GM23338 (cell line): ENCODE results near the gene WDR44. TPM values are rescaled to one million over a fixed set of nuclear protein-coding genes. Genes with fewer than 3 reads are reported as not detected.

ENCODE experiments used
- ATAC-seq: fragments of 200-7000 bp; cut with Tn5 transposase; 3 replicates; pipeline ENCODE4 v1.9.1; 2020
- DNase-seq: peaks from one replicate; pipeline ENCODE4 v3.0.0-alpha.2; 2015; ENCODE audit warnings: low spot score
- H2AFZ ChIP-seq: fragments of 200-600 bp; sonication (generic); 2 replicates; pipeline ENCODE4 v1.8.0; 2016; ENCODE audit warnings: antibody characterized with exemption, mild to moderate bottlenecking, moderate library complexity
- H3F3A ChIP-seq: fragments of 200-600 bp; sonication (generic); replicated peaks from 2 replicates; pipeline ENCODE4 v1.8.0; 2017; ENCODE audit warnings: antibody characterized with exemption, mixed run types, low read depth
- H3K27ac ChIP-seq: fragments of 200-600 bp; sonication (generic); 2 replicates; pipeline ENCODE4 v1.6.1; 2016; ENCODE audit warnings: low read depth
- H3K27me3 ChIP-seq: fragments of 200-600 bp; sonication (generic); 2 replicates; pipeline ENCODE4 v1.8.0; 2016; ENCODE audit warnings: mild to moderate bottlenecking, mixed run types, moderate library complexity; ENCODE audit not compliant: insufficient read depth
- H3K36me3 ChIP-seq: fragments of 200-600 bp; sonication (generic); 2 replicates; pipeline ENCODE4 v1.8.0; 2016; ENCODE audit warnings: mild to moderate bottlenecking; ENCODE audit not compliant: insufficient read depth
- H3K4me1 ChIP-seq: fragments of 200-600 bp; sonication (generic); 2 replicates; pipeline ENCODE4 v1.8.0; 2016; ENCODE audit warnings: mild to moderate bottlenecking, moderate library complexity; ENCODE audit not compliant: insufficient read depth
- H3K4me2 ChIP-seq: fragments of 200-600 bp; sonication (generic); 2 replicates; pipeline ENCODE4 v1.7.1; 2017; ENCODE audit warnings: mixed run types
- H3K4me3 ChIP-seq: fragments of 200-600 bp; sonication (generic); 2 replicates; pipeline ENCODE4 v1.6.1; 2016; ENCODE audit warnings: mixed run types
- H3K79me2 ChIP-seq: fragments of 200-600 bp; sonication (generic); replicated peaks from 2 replicates; pipeline ENCODE4 v1.8.0; 2017; ENCODE audit warnings: mild to moderate bottlenecking; ENCODE audit not compliant: insufficient read depth
- H3K9me2 ChIP-seq: fragments of 200-600 bp; sonication (generic); 2 replicates; pipeline ENCODE4 v1.8.0; 2017; ENCODE audit not compliant: insufficient read depth
- H4K20me1 ChIP-seq: fragments of 200-600 bp; sonication (generic); replicated peaks from 2 replicates; pipeline ENCODE4 v1.8.0; 2017; ENCODE audit warnings: mild to moderate bottlenecking; ENCODE audit not compliant: insufficient read depth
- H3K27ac Mint-ChIP-seq: 2 replicates; pipeline ENCODE4 v1.8.0; 2020; ENCODE audit warnings: inconsistent platforms, mild to moderate bottlenecking, moderate library complexity, mixed read lengths
- H3K27me3 Mint-ChIP-seq: 3 replicates; pipeline ENCODE4 v1.8.0; 2022; ENCODE audit warnings: low read depth, mild to moderate bottlenecking, moderate library complexity, mixed read lengths, inconsistent platforms; ENCODE audit not compliant: insufficient read depth, poor library complexity
- H3K36me3 Mint-ChIP-seq: 3 replicates; pipeline ENCODE4 v1.8.0; 2021; ENCODE audit warnings: low read depth, mild to moderate bottlenecking, inconsistent platforms, moderate library complexity, mixed read lengths
- H3K4me1 Mint-ChIP-seq: 3 replicates; pipeline ENCODE4 v1.8.0; 2020; ENCODE audit warnings: mild to moderate bottlenecking, inconsistent platforms, mixed read lengths
- H3K4me3 Mint-ChIP-seq: 3 replicates; pipeline ENCODE4 v1.8.0; 2021; ENCODE audit warnings: moderate library complexity, mild to moderate bottlenecking, inconsistent platforms, mixed read lengths
- H3K9me3 Mint-ChIP-seq: 3 replicates; pipeline ENCODE4 v1.8.0; 2020; ENCODE audit warnings: moderate library complexity, mild to moderate bottlenecking, inconsistent platforms, mixed read lengths
- CREB1 ChIP-seq: fragments of 250-450 bp; sonication (Bioruptor Pico); IDR thresholded peaks from 2 replicates; pipeline ENCODE4 v1.5.0; 2020; ENCODE audit warnings: low read depth, mild to moderate bottlenecking, moderate library complexity
- EZH2 ChIP-seq: fragments of 200-600 bp; sonication (generic); IDR thresholded peaks from one replicate; pipeline ENCODE4 v1.8.0; 2017; ENCODE audit warnings: antibody characterized with exemption, mild to moderate bottlenecking, low read depth; ENCODE audit not compliant: unreplicated experiment
- JUNB ChIP-seq: IDR thresholded peaks from one replicate; pipeline ENCODE4 v1.6.1; 2016; ENCODE audit warnings: antibody characterized with exemption; ENCODE audit not compliant: unreplicated experiment
- NANOG ChIP-seq: IDR thresholded peaks from 2 replicates; pipeline ENCODE4 v1.6.1; 2016; ENCODE audit warnings: antibody characterized with exemption, borderline replicate concordance
- STAT1 ChIP-seq: IDR thresholded peaks from one replicate; pipeline ENCODE4 v1.6.1; 2016; ENCODE audit warnings: antibody characterized with exemption; ENCODE audit not compliant: unreplicated experiment
- ZNF114 ChIP-seq: fragments of 250-450 bp; sonication (Bioruptor Pico); IDR thresholded peaks from 2 replicates; pipeline ENCODE4 v1.5.0; 2020; ENCODE audit warnings: mild to moderate bottlenecking, moderate library complexity
- ZNF331 ChIP-seq: fragments of 250-450 bp; sonication (Bioruptor Pico); IDR thresholded peaks from 2 replicates; pipeline ENCODE4 v1.5.0; 2020; ENCODE audit warnings: low read depth, mild to moderate bottlenecking, moderate library complexity
- ZNF462 ChIP-seq: fragments of 250-450 bp; sonication (Bioruptor Pico); IDR thresholded peaks from 2 replicates; pipeline ENCODE4 v1.5.0; 2020; ENCODE audit warnings: mild to moderate bottlenecking, moderate library complexity
- polyA plus RNA-seq: library from polyadenylated mRNA; unstranded; fragments of >200 nt; fragmentation: Nextera tagmentation; extraction: Ambion mirVana; gene quantifications from 2 replicates; pipeline ENCODE4 v1.2.1, GENCODE V29; 2016
- total RNA-seq: library from RNA; depleted of rRNA; stranded (reverse); fragments of >200 nt; shearing (Covaris generic); gene quantifications from 2 replicates; pipeline ENCODE4 v1.2.3, GENCODE V29; 2014
- TF ChIP-seq, protein P1 (sequence below), 2 experiments: fragments of 200-600 bp in 1 of 2; sonication (generic) in 1 of 2; conservative IDR thresholded peaks; 2 replicates each; pipeline versions ENCODE4 v1.5.1 to v1.6.1; 2016 to 2017; ENCODE audit warnings: antibody characterized with exemption in 2 of 2, low read depth in 2 of 2, mild to moderate bottlenecking in 2 of 2, moderate library complexity in 1 of 2
- TF ChIP-seq, protein P2 (sequence below): IDR thresholded peaks from one replicate; pipeline ENCODE4 v1.6.1; 2018; ENCODE audit warnings: antibody characterized with exemption; ENCODE audit not compliant: unreplicated experiment

Gene WDR44
- total and polyA plus RNA-seq, 2 experiments from 2014 or later = 17.5 to 21.0 TPM

- H3K27me3 ChIP-seq = no peaks in the 10 kb centered on the region
- no peak overlapping the region for H3K4me2 ChIP-seq
- Mint-ChIP-seq H3K4me1 (no peaks in the 10 kb centered on the region), H3K4me3 (no peak overlapping the region), H3K27me3 (no peaks in the 10 kb centered on the region), H3K27ac (no peak overlapping the region), H3K9me3 (no peaks in the 10 kb centered on the region; the same call in 2 of the 3 replicates), H3K36me3 (no peaks in the 10 kb centered on the region)
- no peaks in the 10 kb centered on the region for H3K79me2 ChIP-seq
- no peak for DNase-seq
- TF ChIP-seq ZNF114 = no peak
- H2AFZ ChIP-seq = no peak overlapping the region
- no peak overlapping the region for H3K27ac ChIP-seq
- no peaks in the 10 kb centered on the region for H3F3A ChIP-seq
- no peaks in the 10 kb centered on the region for H3K36me3 ChIP-seq
- no peaks in the 10 kb centered on the region for H3K4me1 ChIP-seq
- H3K9me2 ChIP-seq = no peaks in the 10 kb centered on the region
- no peak for ATAC-seq
- H4K20me1 ChIP-seq = no peaks in the 10 kb centered on the region
- no peak overlapping the region for H3K4me3 ChIP-seq
These were observed 30.4 kb upstream of the WDR44 start for GRCh38 chrX:118315529-118315928.

GRCh38 chrX:118324588-118324987, 21.3 kb upstream of the WDR44 start:
- no peak for DNase-seq
- H3K27me3 Mint-ChIP-seq = no peaks in the 10 kb centered on the region
- no peak overlapping the region for H3K27ac Mint-ChIP-seq
- H3K4me3 Mint-ChIP-seq = no peak overlapping the region
- ATAC-seq = no peak
- H3K4me1 Mint-ChIP-seq = peaks cover 4% of the 10 kb centered on the region; the same call in 1 of the 3 replicates
- Histone ChIP-seq H3K4me3 (no peak overlapping the region), H3K4me1 (no peaks in the 10 kb centered on the region), H3K9me2 (no peaks in the 10 kb centered on the region), H3F3A (no peaks in the 10 kb centered on the region), H2AFZ (no peak overlapping the region), H3K27ac (no peak overlapping the region), H3K79me2 (no peaks in the 10 kb centered on the region), H3K27me3 (no peaks in the 10 kb centered on the region), H3K4me2 (no peak overlapping the region), H3K36me3 (no peaks in the 10 kb centered on the region), H4K20me1 (no peaks in the 10 kb centered on the region)
- H3K9me3 Mint-ChIP-seq = no peaks in the 10 kb centered on the region; the same call in 2 of the 3 replicates
- H3K36me3 Mint-ChIP-seq = no peaks in the 10 kb centered on the region
- TF ChIP-seq NANOG = no peak
- no peak for TF ChIP-seq JUNB
- TF ChIP-seq, protein P1, sequence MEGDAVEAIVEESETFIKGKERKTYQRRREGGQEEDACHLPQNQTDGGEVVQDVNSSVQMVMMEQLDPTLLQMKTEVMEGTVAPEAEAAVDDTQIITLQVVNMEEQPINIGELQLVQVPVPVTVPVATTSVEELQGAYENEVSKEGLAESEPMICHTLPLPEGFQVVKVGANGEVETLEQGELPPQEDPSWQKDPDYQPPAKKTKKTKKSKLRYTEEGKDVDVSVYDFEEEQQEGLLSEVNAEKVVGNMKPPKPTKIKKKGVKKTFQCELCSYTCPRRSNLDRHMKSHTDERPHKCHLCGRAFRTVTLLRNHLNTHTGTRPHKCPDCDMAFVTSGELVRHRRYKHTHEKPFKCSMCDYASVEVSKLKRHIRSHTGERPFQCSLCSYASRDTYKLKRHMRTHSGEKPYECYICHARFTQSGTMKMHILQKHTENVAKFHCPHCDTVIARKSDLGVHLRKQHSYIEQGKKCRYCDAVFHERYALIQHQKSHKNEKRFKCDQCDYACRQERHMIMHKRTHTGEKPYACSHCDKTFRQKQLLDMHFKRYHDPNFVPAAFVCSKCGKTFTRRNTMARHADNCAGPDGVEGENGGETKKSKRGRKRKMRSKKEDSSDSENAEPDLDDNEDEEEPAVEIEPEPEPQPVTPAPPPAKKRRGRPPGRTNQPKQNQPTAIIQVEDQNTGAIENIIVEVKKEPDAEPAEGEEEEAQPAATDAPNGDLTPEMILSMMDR (conservative IDR thresholded peaks at IDR 0.05; ENCODE audit: low read depth in 2 of 2) = no peak
- TF ChIP-seq ZNF331 = no peak
- no peak for TF ChIP-seq EZH2
- TF ChIP-seq, protein P2, sequence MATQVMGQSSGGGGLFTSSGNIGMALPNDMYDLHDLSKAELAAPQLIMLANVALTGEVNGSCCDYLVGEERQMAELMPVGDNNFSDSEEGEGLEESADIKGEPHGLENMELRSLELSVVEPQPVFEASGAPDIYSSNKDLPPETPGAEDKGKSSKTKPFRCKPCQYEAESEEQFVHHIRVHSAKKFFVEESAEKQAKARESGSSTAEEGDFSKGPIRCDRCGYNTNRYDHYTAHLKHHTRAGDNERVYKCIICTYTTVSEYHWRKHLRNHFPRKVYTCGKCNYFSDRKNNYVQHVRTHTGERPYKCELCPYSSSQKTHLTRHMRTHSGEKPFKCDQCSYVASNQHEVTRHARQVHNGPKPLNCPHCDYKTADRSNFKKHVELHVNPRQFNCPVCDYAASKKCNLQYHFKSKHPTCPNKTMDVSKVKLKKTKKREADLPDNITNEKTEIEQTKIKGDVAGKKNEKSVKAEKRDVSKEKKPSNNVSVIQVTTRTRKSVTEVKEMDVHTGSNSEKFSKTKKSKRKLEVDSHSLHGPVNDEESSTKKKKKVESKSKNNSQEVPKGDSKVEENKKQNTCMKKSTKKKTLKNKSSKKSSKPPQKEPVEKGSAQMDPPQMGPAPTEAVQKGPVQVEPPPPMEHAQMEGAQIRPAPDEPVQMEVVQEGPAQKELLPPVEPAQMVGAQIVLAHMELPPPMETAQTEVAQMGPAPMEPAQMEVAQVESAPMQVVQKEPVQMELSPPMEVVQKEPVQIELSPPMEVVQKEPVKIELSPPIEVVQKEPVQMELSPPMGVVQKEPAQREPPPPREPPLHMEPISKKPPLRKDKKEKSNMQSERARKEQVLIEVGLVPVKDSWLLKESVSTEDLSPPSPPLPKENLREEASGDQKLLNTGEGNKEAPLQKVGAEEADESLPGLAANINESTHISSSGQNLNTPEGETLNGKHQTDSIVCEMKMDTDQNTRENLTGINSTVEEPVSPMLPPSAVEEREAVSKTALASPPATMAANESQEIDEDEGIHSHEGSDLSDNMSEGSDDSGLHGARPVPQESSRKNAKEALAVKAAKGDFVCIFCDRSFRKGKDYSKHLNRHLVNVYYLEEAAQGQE = no peak
- no peak for TF ChIP-seq ZNF462 (CRISPR knock-in tag)
- no peak for TF ChIP-seq CREB1 (CRISPR knock-in tag)
- TF ChIP-seq STAT1 = no peak
- no peak for TF ChIP-seq ZNF114
